AG09309 (cell line): ENCODE measurements around the gene CASZ1.

Source experiments
- DNase-seq: peaks from one replicate; pipeline ENCODE4 v3.0.0-alpha.2; 2010; ENCODE audit warnings: low read depth
- H3K4me3 ChIP-seq: 2 replicates; pipeline ENCODE4 v1.5.1; 2011; ENCODE audit warnings: mild to moderate bottlenecking, low read depth, low read length, moderate library complexity; ENCODE audit not compliant: control insufficient read depth
- CTCF ChIP-seq: IDR thresholded peaks from 2 replicates; pipeline ENCODE4 v1.5.1; 2011; ENCODE audit warnings: mild to moderate bottlenecking, low read depth, low read length, inconsistent platforms; ENCODE audit not compliant: insufficient read depth, control insufficient read depth; ENCODE audit errors: missing control alignments

Gene CASZ1

GRCh38 chr1:10787286-10787685, 9.2 kb downstream of the CASZ1 start:
- no peak overlapping the region for H3K4me3 ChIP-seq
- TF ChIP-seq CTCF: no peak
- DNase-seq: no peak

GRCh38 chr1:10785728-10786638, 10.5 kb downstream of the CASZ1 start:
- no peak for TF ChIP-seq CTCF
- no peak for DNase-seq

GRCh38 chr1:10784998-10785727, 11.3 kb downstream of the CASZ1 start:
- H3K4me3 ChIP-seq: no peak overlapping the region
- no peak for DNase-seq
- TF ChIP-seq CTCF: no peak

More at GRCh38 chr1:10785728-10786638, 10.5 kb downstream of the CASZ1 start:
- H3K4me3 ChIP-seq: no peak overlapping the region

GRCh38 chr1:10782491-10783244, 13.8 kb downstream of the CASZ1 start:
- TF ChIP-seq CTCF: no peak
- DNase-seq: no peak
- no peak overlapping the region for H3K4me3 ChIP-seq

- DNase-seq: no peak
- no peak for TF ChIP-seq CTCF
- no peak overlapping the region for H3K4me3 ChIP-seq
These were observed 15.3 kb downstream of the CASZ1 start for GRCh38 chr1:10781137-10781536.

GRCh38 chr1:10779841-10780240, 16.6 kb downstream of the CASZ1 start:
- no peak overlapping the region for H3K4me3 ChIP-seq
- DNase-seq: no peak
- TF ChIP-seq CTCF: no peak
